ENCODE data around the gene CPNE8.

Gene CPNE8

GRCh38 chr12:38905480-38906351 lies at the start of gene CPNE8:
Gene CPNE8 (minus strand): TSS chr12:38905591. CDS start chr12:38905534, 57 bp downstream.
- Histone ChIP-seq H3K4me3 (ENCODE audit: low read depth, low read length) (peak within 1 kb of the TSS; percentile 91), H3K36me3 (ENCODE audit: insufficient read depth, low read length) (no peaks in the 10 kb centered on the region), H3K4me1 (ENCODE audit: control insufficient read depth, insufficient read depth, low read length, unreplicated experiment) (no peaks in the 10 kb centered on the region), H3K27me3 (ENCODE audit: insufficient read depth, low read length) (peaks cover 4% of the 10 kb centered on the region; the same call in 1 of the 2 replicates), H3K27ac (ENCODE audit: low read depth, low read length) (peak within 1 kb of the TSS; percentile 76), H2AFZ (ENCODE audit: low read length, unreplicated experiment) (peak within 1 kb of the TSS; percentile 93), H3K79me2 (ENCODE audit: control insufficient read depth, insufficient read depth, low read length, unreplicated experiment) (peaks cover 3% of the 10 kb centered on the region)

- Histone ChIP-seq H3K27me3 (ENCODE audit: insufficient read depth, low read length) (0 out of 2 replicates have a peak, but pooled peaks cover 5% of the 10 kb centered on the region), H3K4me1 (ENCODE audit: control insufficient read depth, insufficient read depth, low read length, unreplicated experiment) (no peaks in the 10 kb centered on the region), H2AFZ (ENCODE audit: low read length, unreplicated experiment) (no peak overlapping the region), H3K4me3 (ENCODE audit: low read depth, low read length) (no peak overlapping the region), H3K79me2 (ENCODE audit: control insufficient read depth, insufficient read depth, low read length, unreplicated experiment) (no peaks in the 10 kb centered on the region), H3K36me3 (ENCODE audit: insufficient read depth, low read length) (no peaks in the 10 kb centered on the region), H3K27ac (ENCODE audit: low read depth, low read length) (no peak overlapping the region)
These were observed 49.0 kb upstream of the CPNE8 start for GRCh38 chr12:38954238-38954873.

GRCh38 chr12:38949363-38949762 lies 44.0 kb upstream of the CPNE8 start:
- Histone ChIP-seq H3K4me3 (ENCODE audit: low read depth, low read length) (no peak overlapping the region), H3K36me3 (ENCODE audit: insufficient read depth, low read length) (no peaks in the 10 kb centered on the region), H2AFZ (ENCODE audit: low read length, unreplicated experiment) (no peak overlapping the region), H3K4me1 (ENCODE audit: control insufficient read depth, insufficient read depth, low read length, unreplicated experiment) (no peaks in the 10 kb centered on the region), H3K27me3 (ENCODE audit: insufficient read depth, low read length) (peaks cover 5% of the 10 kb centered on the region; the same call in 1 of the 2 replicates), H3K27ac (ENCODE audit: low read depth, low read length) (no peak overlapping the region), H3K79me2 (ENCODE audit: control insufficient read depth, insufficient read depth, low read length, unreplicated experiment) (no peaks in the 10 kb centered on the region)

- H3K27me3 ChIP-seq (ENCODE audit: insufficient read depth, low read length), result peaks cover 29% of the 10 kb centered on the region
- H3K4me3 ChIP-seq (ENCODE audit: low read depth, low read length), result no peak overlapping the region
- no peak overlapping the region for H2AFZ ChIP-seq (ENCODE audit: low read length, unreplicated experiment)
- H3K4me1 ChIP-seq (ENCODE audit: control insufficient read depth, insufficient read depth, low read length, unreplicated experiment), result no peaks in the 10 kb centered on the region
- H3K79me2 ChIP-seq (ENCODE audit: control insufficient read depth, insufficient read depth, low read length, unreplicated experiment), result no peaks in the 10 kb centered on the region
- no peak overlapping the region for H3K27ac ChIP-seq (ENCODE audit: low read depth, low read length)
- no peaks in the 10 kb centered on the region for H3K36me3 ChIP-seq (ENCODE audit: insufficient read depth, low read length)
These were observed 29.3 kb upstream of the CPNE8 start for GRCh38 chr12:38934686-38935085.

GRCh38 chr12:38934078-38934584 lies 28.7 kb upstream of the CPNE8 start:
- no peak overlapping the region for H3K27ac ChIP-seq (ENCODE audit: low read depth, low read length)
- H3K4me1 ChIP-seq (ENCODE audit: control insufficient read depth, insufficient read depth, low read length, unreplicated experiment), result no peaks in the 10 kb centered on the region
- no peak overlapping the region for H2AFZ ChIP-seq (ENCODE audit: low read length, unreplicated experiment)
- H3K27me3 ChIP-seq (ENCODE audit: insufficient read depth, low read length), result peaks cover 29% of the 10 kb centered on the region
- no peak overlapping the region for H3K4me3 ChIP-seq (ENCODE audit: low read depth, low read length)
- H3K79me2 ChIP-seq (ENCODE audit: control insufficient read depth, insufficient read depth, low read length, unreplicated experiment), result no peaks in the 10 kb centered on the region
- no peaks in the 10 kb centered on the region for H3K36me3 ChIP-seq (ENCODE audit: insufficient read depth, low read length)

GRCh38 chr12:38932320-38932719 lies 26.9 kb upstream of the CPNE8 start:
- H3K36me3 ChIP-seq (ENCODE audit: insufficient read depth, low read length), result no peaks in the 10 kb centered on the region
- no peak overlapping the region for H3K4me3 ChIP-seq (ENCODE audit: low read depth, low read length)
- no peak overlapping the region for H3K27ac ChIP-seq (ENCODE audit: low read depth, low read length)
- peaks cover 39% of the 10 kb centered on the region for H3K27me3 ChIP-seq (ENCODE audit: insufficient read depth, low read length)
- no peaks in the 10 kb centered on the region for H3K4me1 ChIP-seq (ENCODE audit: control insufficient read depth, insufficient read depth, low read length, unreplicated experiment)
- H2AFZ ChIP-seq (ENCODE audit: low read length, unreplicated experiment), result no peak overlapping the region
- H3K79me2 ChIP-seq (ENCODE audit: control insufficient read depth, insufficient read depth, low read length, unreplicated experiment), result no peaks in the 10 kb centered on the region

- Histone ChIP-seq H3K79me2 (ENCODE audit: control insufficient read depth, insufficient read depth, low read length, unreplicated experiment) (no peaks in the 10 kb centered on the region), H3K4me1 (ENCODE audit: control insufficient read depth, insufficient read depth, low read length, unreplicated experiment) (no peaks in the 10 kb centered on the region), H3K27ac (ENCODE audit: low read depth, low read length) (no peak overlapping the region), H2AFZ (ENCODE audit: low read length, unreplicated experiment) (no peak overlapping the region), H3K36me3 (ENCODE audit: insufficient read depth, low read length) (no peaks in the 10 kb centered on the region), H3K27me3 (ENCODE audit: insufficient read depth, low read length) (peaks cover 45% of the 10 kb centered on the region), H3K4me3 (ENCODE audit: low read depth, low read length) (no peak overlapping the region)
These were observed 26.1 kb upstream of the CPNE8 start for GRCh38 chr12:38931461-38931860.

- no peak overlapping the region for H2AFZ ChIP-seq (ENCODE audit: low read length, unreplicated experiment)
- H3K36me3 ChIP-seq (ENCODE audit: insufficient read depth, low read length), result no peaks in the 10 kb centered on the region
- H3K4me3 ChIP-seq (ENCODE audit: low read depth, low read length), result no peak overlapping the region
- H3K4me1 ChIP-seq (ENCODE audit: control insufficient read depth, insufficient read depth, low read length, unreplicated experiment), result no peaks in the 10 kb centered on the region
- peaks cover 50% of the 10 kb centered on the region for H3K27me3 ChIP-seq (ENCODE audit: insufficient read depth, low read length)
- no peaks in the 10 kb centered on the region for H3K79me2 ChIP-seq (ENCODE audit: control insufficient read depth, insufficient read depth, low read length, unreplicated experiment)
- H3K27ac ChIP-seq (ENCODE audit: low read depth, low read length), result no peak overlapping the region
These were observed 25.6 kb upstream of the CPNE8 start for GRCh38 chr12:38930990-38931389.

GRCh38 chr12:38926501-38926900 lies 21.1 kb upstream of the CPNE8 start:
- no peaks in the 10 kb centered on the region for H3K79me2 ChIP-seq (ENCODE audit: control insufficient read depth, insufficient read depth, low read length, unreplicated experiment)

GRCh38 chr12:38921025-38921677 lies 15.8 kb upstream of the CPNE8 start:
- no peak overlapping the region for H2AFZ ChIP-seq (ENCODE audit: low read length, unreplicated experiment)
- peaks cover 5% of the 10 kb centered on the region for H3K4me1 ChIP-seq (ENCODE audit: control insufficient read depth, insufficient read depth, low read length, unreplicated experiment)
- H3K4me3 ChIP-seq (ENCODE audit: low read depth, low read length), result no peak overlapping the region
- H3K27me3 ChIP-seq (ENCODE audit: insufficient read depth, low read length), result peaks cover 22% of the 10 kb centered on the region
- H3K27ac ChIP-seq (ENCODE audit: low read depth, low read length), result no peak overlapping the region
- H3K79me2 ChIP-seq (ENCODE audit: control insufficient read depth, insufficient read depth, low read length, unreplicated experiment), result no peaks in the 10 kb centered on the region
- no peaks in the 10 kb centered on the region for H3K36me3 ChIP-seq (ENCODE audit: insufficient read depth, low read length)

More at GRCh38 chr12:38926501-38926900, 21.1 kb upstream of the CPNE8 start:
- Histone ChIP-seq H3K4me3 (ENCODE audit: low read depth, low read length) (no peak overlapping the region), H2AFZ (ENCODE audit: low read length, unreplicated experiment) (no peak overlapping the region), H3K27me3 (ENCODE audit: insufficient read depth, low read length) (peaks cover 49% of the 10 kb centered on the region), H3K27ac (ENCODE audit: low read depth, low read length) (no peak overlapping the region), H3K36me3 (ENCODE audit: insufficient read depth, low read length) (no peaks in the 10 kb centered on the region), H3K4me1 (ENCODE audit: control insufficient read depth, insufficient read depth, low read length, unreplicated experiment) (no peaks in the 10 kb centered on the region)

Measured in ACC112 (cell line).